NCI-H2107 treated with DMSO at 0.1 percent for 48 hours (cell line): ENCODE results near the gene MFSD6.

ENCODE experiments used
- DNase-seq: peaks from one replicate; lab custom pipeline; 2025; ENCODE audit not compliant: unreplicated experiment; lab: John Stamatoyannopoulos, UW

Gene MFSD6

GRCh38 chr2:190528521-190529001 is 120.4 kb downstream of the MFSD6 start:
- no peak for DNase-seq

- no peak for DNase-seq
Measured at GRCh38 chr2:190529486-190530247, 121.5 kb downstream of the MFSD6 start.

GRCh38 chr2:190530248-190530900 is 122.2 kb downstream of the MFSD6 start:
- DNase-seq: no peak

GRCh38 chr2:190532581-190532980 is 124.4 kb downstream of the MFSD6 start:
- DNase-seq: no peak

- no peak for DNase-seq
Measured at GRCh38 chr2:190533175-190533967, 125.2 kb downstream of the MFSD6 start.

- no peak for DNase-seq
Measured at GRCh38 chr2:190533968-190534309, 125.8 kb downstream of the MFSD6 start.

- peak; percentile 11 for DNase-seq
Measured at GRCh38 chr2:190534310-190535120, 126.4 kb downstream of the MFSD6 start, which contains the start of gene NEMP2. TSS of gene NEMP2 (minus strand) at chr2:190534722. CDS start at chr2:190534655, 67 bp downstream.

- DNase-seq: no peak
Measured at GRCh38 chr2:190535121-190535439, 126.9 kb downstream of the MFSD6 start.

- no peak for DNase-seq
Measured at GRCh38 chr2:190535586-190535985, 127.4 kb downstream of the MFSD6 start.

GRCh38 chr2:190537765-190538164 is 129.6 kb downstream of the MFSD6 start:
- DNase-seq: no peak

GRCh38 chr2:190538201-190538600 is 130.0 kb downstream of the MFSD6 start:
- no peak for DNase-seq

GRCh38 chr2:190540048-190540447 is 131.9 kb downstream of the MFSD6 start:
- DNase-seq: no peak

GRCh38 chr2:190545093-190545492 is 136.9 kb downstream of the MFSD6 start:
- no peak for DNase-seq

- DNase-seq: no peak
Measured at GRCh38 chr2:190545555-190546385, 137.6 kb downstream of the MFSD6 start.

- DNase-seq: no peak
Measured at GRCh38 chr2:190546734-190547133, 138.6 kb downstream of the MFSD6 start.

- DNase-seq: no peak
Measured at GRCh38 chr2:190547886-190548285, 139.7 kb downstream of the MFSD6 start.

- DNase-seq: no peak
Measured at GRCh38 chr2:190550137-190550536, 142.0 kb downstream of the MFSD6 start.
